Right cardiac atrium (tissue), 5 donors: ENCODE data around the gene CRYZL1. TPM values are rescaled to one million over a fixed set of nuclear protein-coding genes. Genes with fewer than 3 reads are reported as not detected.

ENCODE experiments used
- ATAC-seq, 2 donors: fragments of 200-7000 bp; cut with Tn5 transposase; one replicate each; pipeline versions ENCODE4 v1.8.0 to v1.9.1; 2020; ENCODE audit warnings: moderate library complexity in 2 of 2, mild to moderate bottlenecking in 1 of 2
- DNase-seq, 3 donors: peaks; one replicate each; pipeline ENCODE4 v3.0.0-alpha.2; 2020
- H3K27ac ChIP-seq: one replicate; pipeline ENCODE4 v1.5.1; 2013; ENCODE audit warnings: mild to moderate bottlenecking, low read length, control low read depth, moderate library complexity
- H3K27me3 ChIP-seq: one replicate; pipeline ENCODE4 v1.6.1; 2013; ENCODE audit not compliant: control insufficient read depth, insufficient read depth
- H3K4me1 ChIP-seq: one replicate; pipeline ENCODE4 v1.6.1; 2013; ENCODE audit warnings: low read length; ENCODE audit not compliant: control insufficient read depth, insufficient read depth
- H3K4me3 ChIP-seq: one replicate; pipeline ENCODE4 v1.5.1; 2013; ENCODE audit warnings: low read length, control low read depth
- H3K9me3 ChIP-seq: one replicate; pipeline ENCODE4 v1.6.1; 2013; ENCODE audit warnings: low read length; ENCODE audit not compliant: control insufficient read depth
- WGBS: extraction: QIAGEN DNeasy Blood & Tissue Kit; methylation state at CpG from one replicate; pipeline ENCODE4 v1.1.7; 2013; 5-methylcytosine and 5-hydroxymethylcytosine counted together
- intact Hi-C, 4 donors: fragments of 100-400 bp; cut with DNase I; formaldehyde crosslinking; loops; one replicate each; pipeline versions ENCODE4 v1.11.0 to v1.14.0; 2022 to 2023
- polyA plus RNA-seq: library from polyadenylated mRNA; stranded (reverse); fragments of 200-250 nt; gene quantifications from one replicate; pipeline ENCODE4 v1.2.3, GENCODE V29; 2013
- total RNA-seq, 4 donors: library from RNA; stranded (reverse); fragmentation: NEBNext Ultra II Directional; extraction: Animal tissue kit (Norgen Biotek cat#: 25700); gene quantifications; one replicate each; pipeline ENCODE4 v1.2.1, GENCODE V29; 2021
- donor health status: healthy with polysubstance abuse.
- donor health status: DM: no; HTN: yes; CAD: no.
- donor health status: DM: no; HTN: no; CAD: no.
- donor health status: DM: no; HTN: yes; CAD: no; lungs with severe emphysema.
- donor health status: DM: yes; HTN: yes; CAD: no.

CRYZL1 gene
- total and polyA plus RNA-seq, 5 donors: 25.0 to 37.5 (median 29.4) TPM

GRCh38 chr21:33662046-33662445 is 20.5 kb upstream of the CRYZL1 start:
- H3K27me3 ChIP-seq: no peaks in the 10 kb centered on the region
- WGBS: 83% methylated on average over 3 of the region's 3 CpGs
- ATAC-seq: no peak

GRCh38 chr21:33661146-33661545 is 19.6 kb upstream of the CRYZL1 start:
- Histone ChIP-seq H3K27me3 (no peaks in the 10 kb centered on the region), H3K27ac (no peak overlapping the region), H3K4me1 (peaks cover 18% of the 10 kb centered on the region), H3K4me3 (no peak overlapping the region), H3K9me3 (no peaks in the 10 kb centered on the region)
- ATAC-seq (no peak), DNase-seq (no peak)
- intact Hi-C loops: no loop called here
- WGBS: 90% methylated on average over 1 of the region's 1 CpG

More at GRCh38 chr21:33662046-33662445, 20.5 kb upstream of the CRYZL1 start:
- intact Hi-C loops: no loop called here
- Histone ChIP-seq H3K9me3 (no peaks in the 10 kb centered on the region), H3K4me3 (no peak overlapping the region), H3K4me1 (peaks cover 18% of the 10 kb centered on the region), H3K27ac (no peak overlapping the region)
- no peak for DNase-seq

GRCh38 chr21:33660406-33660805 is 18.9 kb upstream of the CRYZL1 start:
- intact Hi-C loops: no loop called here
- DNase-seq (no peak), ATAC-seq (no peak)
- 51% methylated on average over 1 of the region's 1 CpG for WGBS
- Histone ChIP-seq H3K9me3 (no peaks in the 10 kb centered on the region), H3K4me3 (no peak overlapping the region), H3K4me1 (peaks cover 14% of the 10 kb centered on the region), H3K27ac (no peak overlapping the region), H3K27me3 (no peaks in the 10 kb centered on the region)

GRCh38 chr21:33659568-33659949 is 18.0 kb upstream of the CRYZL1 start:
- ATAC-seq: no peak
- intact Hi-C loops: loop anchor here in 1 of 4 donors (10.0 kb wide), 2 partner anchors 45 to 95 kb away; no protein-coding TSS in a partner anchor
- H3K9me3 ChIP-seq: no peaks in the 10 kb centered on the region
- H3K27ac ChIP-seq: peak overlapping the region; percentile 10
- peaks cover 14% of the 10 kb centered on the region for H3K4me1 ChIP-seq
- WGBS: 93% methylated on average over 1 of the region's 1 CpG
- H3K27me3 ChIP-seq: no peaks in the 10 kb centered on the region
- no peak overlapping the region for H3K4me3 ChIP-seq
- no peak for DNase-seq

GRCh38 chr21:33658919-33659567 is 17.5 kb upstream of the CRYZL1 start:
- no peaks in the 10 kb centered on the region for H3K27me3 ChIP-seq
- H3K9me3 ChIP-seq: no peaks in the 10 kb centered on the region
- WGBS: 84% methylated on average over 7 of the region's 7 CpGs
- H3K4me3 ChIP-seq: no peak overlapping the region
- peaks cover 14% of the 10 kb centered on the region for H3K4me1 ChIP-seq
- ATAC-seq: no peak
- no peak for DNase-seq
- no peak overlapping the region for H3K27ac ChIP-seq
- intact Hi-C loops: loop anchor here in 1 of 4 donors (10.0 kb wide), 2 partner anchors 46 to 96 kb away; no protein-coding TSS in a partner anchor

GRCh38 chr21:33657124-33657820 is 15.7 kb upstream of the CRYZL1 start:
- Histone ChIP-seq H3K9me3 (no peaks in the 10 kb centered on the region), H3K27me3 (no peaks in the 10 kb centered on the region), H3K4me1 (peaks cover 12% of the 10 kb centered on the region), H3K27ac (no peak overlapping the region), H3K4me3 (no peak overlapping the region)
- intact Hi-C loops: loop anchor here in 1 of 4 donors (10.0 kb wide), 2 partner anchors 48 to 98 kb away; no protein-coding TSS in a partner anchor
- DNase-seq (no peak), ATAC-seq (peak; percentile 45 to 64)
- 59% methylated on average over 8 of the region's 8 CpGs for WGBS

GRCh38 chr21:33655588-33656221 is 14.2 kb upstream of the CRYZL1 start:
- intact Hi-C loops: loop anchor here in 1 of 4 donors (10.0 kb wide), 2 partner anchors 49 to 99 kb away; no protein-coding TSS in a partner anchor
- Histone ChIP-seq H3K27me3 (no peaks in the 10 kb centered on the region), H3K4me1 (peaks cover 20% of the 10 kb centered on the region), H3K27ac (no peak overlapping the region), H3K9me3 (no peaks in the 10 kb centered on the region), H3K4me3 (no peak overlapping the region)
- ATAC-seq: peak; percentile 13 to 70
- WGBS: 60% methylated on average over 8 of the region's 8 CpGs
- DNase-seq: no peak

GRCh38 chr21:33654412-33654811 is 12.9 kb upstream of the CRYZL1 start:
- H3K4me3 ChIP-seq: no peak overlapping the region

GRCh38 chr21:33651965-33652680 is 10.6 kb upstream of the CRYZL1 start:
- Histone ChIP-seq H3K9me3 (no peaks in the 10 kb centered on the region), H3K27me3 (no peaks in the 10 kb centered on the region), H3K27ac (no peak overlapping the region), H3K4me1 (peaks cover 15% of the 10 kb centered on the region), H3K4me3 (no peak overlapping the region)
- ATAC-seq (no peak), DNase-seq (no peak)
- WGBS: 83% methylated on average over 8 of the region's 8 CpGs
- intact Hi-C loops: loop anchor here in 1 of 4 donors (10.0 kb wide), 2 partner anchors 53 to 103 kb away; no protein-coding TSS in a partner anchor

More at GRCh38 chr21:33654412-33654811, 12.9 kb upstream of the CRYZL1 start:
- peaks cover 20% of the 10 kb centered on the region for H3K4me1 ChIP-seq
- intact Hi-C loops: loop anchor here in 1 of 4 donors (10.0 kb wide), 2 partner anchors 50 to 100 kb away; no protein-coding TSS in a partner anchor
- DNase-seq (no peak), ATAC-seq (no peak)
- 92% methylated on average over 4 of the region's 4 CpGs for WGBS
- H3K27ac ChIP-seq: no peak overlapping the region
- no peaks in the 10 kb centered on the region for H3K9me3 ChIP-seq
- no peaks in the 10 kb centered on the region for H3K27me3 ChIP-seq

GRCh38 chr21:33650929-33651509 is 9.5 kb upstream of the CRYZL1 start:
- no peak for DNase-seq
- ATAC-seq: no peak
- intact Hi-C loops: loop anchor here in 1 of 4 donors (10.0 kb wide), 2 partner anchors 54 to 104 kb away; no protein-coding TSS in a partner anchor
- H3K9me3 ChIP-seq: no peaks in the 10 kb centered on the region
- no peak overlapping the region for H3K27ac ChIP-seq
- H3K27me3 ChIP-seq: no peaks in the 10 kb centered on the region
- no peak overlapping the region for H3K4me3 ChIP-seq
- WGBS: 79% methylated on average over 7 of the region's 7 CpGs
- peaks cover 15% of the 10 kb centered on the region for H3K4me1 ChIP-seq
